Tibial nerve (tissue), 4 donors: ENCODE results near the gene CAMK1. TPM values are rescaled to one million over a fixed set of nuclear protein-coding genes. Genes with fewer than 3 reads are reported as not detected.

Experiments used
- DNase-seq, 2 donors: peaks; one replicate each; pipeline ENCODE4 v3.0.0-alpha.2; 2019; ENCODE audit warnings: low spot score in 2 of 2
- H3K27ac ChIP-seq, 4 donors: fragments of 200-600 bp; sonication (generic) in 3 of 4; one replicate each; pipeline ENCODE4 v1.5.1; 2017 to 2019; ENCODE audit warnings: mild to moderate bottlenecking in 1 of 4
- H3K27me3 ChIP-seq, 2 donors: fragments of 200-600 bp; sonication (generic) in 1 of 2; one replicate each; pipeline versions ENCODE4 v1.5.1 to v1.6.0; 2017 to 2019
- H3K36me3 ChIP-seq, 3 donors: fragments of 200-600 bp; sonication (generic); one replicate each; pipeline ENCODE4 v1.5.1; 2018 to 2019
- H3K4me1 ChIP-seq, 4 donors: fragments of 200-600 bp; sonication (generic) in 3 of 4; one replicate each; pipeline ENCODE4 v1.5.1; 2017 to 2019
- H3K4me3 ChIP-seq, 4 donors: fragments of 200-600 bp; sonication (generic) in 3 of 4; one replicate each; pipeline ENCODE4 v1.5.1; 2017 to 2019; ENCODE audit warnings: mild to moderate bottlenecking in 1 of 4, moderate library complexity in 1 of 4
- H3K9me3 ChIP-seq, 4 donors: fragments of 200-600 bp; sonication (generic) in 3 of 4; one replicate each; pipeline ENCODE4 v1.5.1; 2017 to 2019
- CTCF ChIP-seq, 5 experiments: fragments of 200-600 bp in 3 of 5; fragments of 450-650 bp in 2 of 5; sonication (generic) in 3 of 5; IDR thresholded peaks; one replicate each; pipeline ENCODE4 v1.5.1; 2016 to 2019; ENCODE audit warnings: antibody characterized with exemption in 5 of 5, mild to moderate bottlenecking in 3 of 5, moderate library complexity in 2 of 5
- EP300 ChIP-seq, 2 donors: sonication (generic); formaldehyde crosslinking; IDR thresholded peaks; one replicate each; pipeline ENCODE4 v1.6.1; 2017; ENCODE audit warnings: antibody characterized with exemption in 2 of 2, mild to moderate bottlenecking in 1 of 2
- POLR2A ChIP-seq, 2 donors: fragments of 450-650 bp; IDR thresholded peaks; one replicate each; pipeline ENCODE4 v1.6.1; 2017; ENCODE audit warnings: antibody characterized with exemption in 2 of 2, mild to moderate bottlenecking in 2 of 2, moderate library complexity in 2 of 2
- WGBS, 2 donors: methylation state at CpG; one replicate each; pipeline ENCODE4 v1.1.5; 2018; 5-methylcytosine and 5-hydroxymethylcytosine counted together
- total RNA-seq, 4 donors: library from RNA; depleted of rRNA; stranded (reverse); fragments of >200 nt; gene quantifications; one replicate each; pipeline ENCODE4 v1.1.0, GENCODE V29; 2016

Gene CAMK1
- total RNA-seq, 4 donors from 2014 or later: 60.3 to 94.8 (median 72.2) TPM

GRCh38 chr3:9808345-9809037, 38.7 kb upstream of the CAMK1 start:
- no peak overlapping the region for H3K4me3 ChIP-seq
- TF ChIP-seq POLR2A (IDR thresholded peaks at IDR 0.05) (no peak), CTCF (IDR thresholded peaks at IDR 0.05) (no peak), EP300 (IDR thresholded peaks at IDR 0.05) (no peak)
- peaks cover 0 to 22% (median 15%) of the 10 kb centered on the region in 4 donors for H3K4me1 ChIP-seq
- H3K27ac ChIP-seq: peak overlapping the region; percentile 90 to 99 (median 95)
- no peak for DNase-seq
- whole genome bisulfite sequencing, 2 donors: 61 to 75% methylated on average over 7 of the region's 7 CpGs
- peaks cover 2 to 47% (median 28%) of the 10 kb centered on the region in 3 donors for H3K36me3 ChIP-seq
- no peaks in the 10 kb centered on the region for H3K9me3 ChIP-seq
- no peaks in the 10 kb centered on the region for H3K27me3 ChIP-seq

GRCh38 chr3:9807981-9808344, 38.2 kb upstream of the CAMK1 start:
- H3K36me3 ChIP-seq: peaks cover 2 to 47% (median 30%) of the 10 kb centered on the region in 3 donors
- no peaks in the 10 kb centered on the region for H3K9me3 ChIP-seq
- TF ChIP-seq EP300 (IDR thresholded peaks at IDR 0.05): no peak
- no peak for TF ChIP-seq CTCF (IDR thresholded peaks at IDR 0.05)
- no peak for TF ChIP-seq POLR2A (IDR thresholded peaks at IDR 0.05)
- peak overlapping the region in 2 of 4 donors; percentile 98 to 99 for H3K27ac ChIP-seq
- DNase-seq: no peak
- peaks cover 0 to 22% (median 15%) of the 10 kb centered on the region in 4 donors for H3K4me1 ChIP-seq
- no peaks in the 10 kb centered on the region for H3K27me3 ChIP-seq
- no peak overlapping the region for H3K4me3 ChIP-seq
- WGBS, 2 donors: 82 to 91% methylated on average over 2 of the region's 2 CpGs

GRCh38 chr3:9806688-9807589, 37.2 kb upstream of the CAMK1 start:
- Histone ChIP-seq H3K27me3 (no peaks in the 10 kb centered on the region), H3K27ac (no peak overlapping the region), H3K4me1 (peaks cover 0 to 22% (median 15%) of the 10 kb centered on the region in 4 donors), H3K9me3 (no peaks in the 10 kb centered on the region), H3K36me3 (peaks cover 2 to 53% (median 28%) of the 10 kb centered on the region in 3 donors), H3K4me3 (no peak overlapping the region)
- WGBS, 2 donors: 83 to 90% methylated on average over 6 to 7 of the region's 7 CpGs
- TF ChIP-seq CTCF (IDR thresholded peaks at IDR 0.05) (no peak), EP300 (IDR thresholded peaks at IDR 0.05) (no peak), POLR2A (IDR thresholded peaks at IDR 0.05) (no peak)
- DNase-seq: no peak

GRCh38 chr3:9806137-9806536, 36.4 kb upstream of the CAMK1 start:
- Histone ChIP-seq H3K9me3 (no peaks in the 10 kb centered on the region), H3K4me1 (peaks cover 0 to 16% (median 12%) of the 10 kb centered on the region in 4 donors), H3K36me3 (peaks cover 2 to 61% (median 36%) of the 10 kb centered on the region in 3 donors), H3K27me3 (no peaks in the 10 kb centered on the region), H3K4me3 (no peak overlapping the region), H3K27ac (no peak overlapping the region)
- 86 to 89% methylated on average over 12 of the region's 12 CpGs for WGBS, 2 donors
- TF ChIP-seq CTCF (IDR thresholded peaks at IDR 0.05) (no peak), POLR2A (IDR thresholded peaks at IDR 0.05) (no peak), EP300 (IDR thresholded peaks at IDR 0.05) (no peak)
- no peak for DNase-seq

GRCh38 chr3:9804996-9805395, 35.2 kb upstream of the CAMK1 start:
- DNase-seq: no peak
- H3K27me3 ChIP-seq: no peaks in the 10 kb centered on the region
- H3K9me3 ChIP-seq: no peaks in the 10 kb centered on the region
- WGBS, 2 donors: 88 to 90% methylated on average over 5 of the region's 5 CpGs
- H3K4me3 ChIP-seq: no peak overlapping the region
- TF ChIP-seq EP300 (IDR thresholded peaks at IDR 0.05) (no peak), POLR2A (IDR thresholded peaks at IDR 0.05) (no peak), CTCF (IDR thresholded peaks at IDR 0.05) (no peak)
- H3K4me1 ChIP-seq: peaks cover 0 to 12% (median 7%) of the 10 kb centered on the region in 4 donors
- H3K36me3 ChIP-seq: peaks cover 2 to 72% (median 40%) of the 10 kb centered on the region in 3 donors
- no peak overlapping the region for H3K27ac ChIP-seq
